ENCODE measurements around the gene GCG. TPM values are rescaled to one million over a fixed set of nuclear protein-coding genes. Genes with fewer than 3 reads are reported as not detected.

The GCG gene
- total RNA-seq (2022; extraction: Qiagen RNA extraction) = not detected in 5 replicates

DNA sequence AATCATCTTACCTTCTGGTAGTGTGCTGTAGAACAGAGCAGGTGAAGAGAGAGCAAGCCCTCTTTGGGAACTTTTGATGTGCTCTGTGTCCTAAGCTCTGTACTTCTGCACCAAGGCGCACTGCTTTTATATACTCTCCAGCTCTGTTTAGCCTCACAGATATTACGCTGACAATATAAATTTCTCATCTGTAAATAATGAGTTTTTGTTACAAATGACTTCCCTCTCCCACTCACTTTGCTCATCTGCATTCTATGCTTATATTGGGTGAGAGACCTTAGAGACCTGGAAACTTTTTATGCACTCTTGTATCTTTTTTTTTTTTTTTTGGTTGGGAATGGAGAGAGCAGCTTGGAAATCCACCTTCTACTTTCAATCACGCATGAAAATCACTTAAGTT, at the start of gene GCG:
GCG (minus strand) TSS at position 101 of the 400 bp plus-strand sequence. CDS start 3,069 bp downstream, outside the sequence.

Other genes with a start within 250 kb of the GCG start
- 0.61 to 1.2 TPM (median 0.76 TPM) in 5 replicates for gene DPP4, start 78.0 kb downstream of the GCG start, total RNA-seq (2022; extraction: Qiagen RNA extraction)
- 0.23 TPM in 1 of 5 replicates, not detected in the others for gene FAP, start 91.2 kb upstream of the GCG start, total RNA-seq (2022; extraction: Qiagen RNA extraction)
- gene IFIH1, start 166.4 kb upstream of the GCG start, total RNA-seq (2022; extraction: Qiagen RNA extraction) = 0.83 to 1.3 TPM (median 1.2 TPM) in 5 replicates
- 5.0 to 7.8 TPM (median 6.9 TPM) in 5 replicates for gene GCA, start 191.9 kb upstream of the GCG start, total RNA-seq (2022; extraction: Qiagen RNA extraction)